SK-N-SH (cell line): ENCODE data around the gene MTCH1. TPM values are rescaled to one million over a fixed set of nuclear protein-coding genes. Genes with fewer than 3 reads are reported as not detected.
"Not testable (repeated sequence)": the region's sequence is repeated elsewhere in the genome, so short reads cannot be mapped to it uniquely, and the experiment has no call there.

ENCODE experiments used
- CTCF ChIA-PET: fragments of 300-600, 350-600 bp; formaldehyde crosslinking; extraction: SDS; loops from one replicate; lab custom pipeline; 2021; lab: Yijun Ruan, JAX
- POLR2A ChIA-PET: fragments of 350-600 bp; sonication (Branson Sonifier 250); formaldehyde crosslinking; extraction: SDS; loops from one replicate; lab custom pipeline; 2020; ENCODE audit warnings: antibody characterized with exemption, inconsistent platforms; lab: Yijun Ruan, JAX
- DNase-seq: peaks from one replicate; pipeline ENCODE4 v3.0.0; 2012
- H2AFZ ChIP-seq: fragments of 200-600 bp; sonication (generic); 2 replicates; pipeline ENCODE4 v1.8.1; 2016; ENCODE audit warnings: antibody characterized with exemption, mild to moderate bottlenecking, low read depth
- H3F3A ChIP-seq: fragments of 200-600 bp; sonication (generic); replicated peaks from 2 replicates; pipeline ENCODE3; 2016; ENCODE audit warnings: antibody characterized with exemption, mild to moderate bottlenecking; ENCODE audit not compliant: insufficient read depth
- H3K27ac ChIP-seq, 2 experiments: fragments of 200-500 bp in 1 of 2; fragments of 200-600 bp in 1 of 2; sonication (Bioruptor generic) in 1 of 2; sonication (generic), shearing (Covaris generic) in 1 of 2; 2 replicates each; pipeline versions ENCODE4 v1.5.1 to v1.6.1; 2014 to 2016; ENCODE audit warnings: low read depth in 2 of 2, inconsistent platforms in 1 of 2, low read length in 1 of 2, mild to moderate bottlenecking in 1 of 2, mixed read lengths in 1 of 2
- H3K27me3 ChIP-seq: fragments of 200-600 bp; sonication (generic), shearing (Covaris generic); 2 replicates; pipeline ENCODE4 v1.6.1; 2016; ENCODE audit warnings: mixed run types; ENCODE audit not compliant: insufficient read depth
- H3K36me3 ChIP-seq, 2 experiments: fragments of 200-500 bp in 1 of 2; fragments of 200-600 bp in 1 of 2; sonication (Bioruptor generic) in 1 of 2; sonication (generic) in 1 of 2; replicated peaks in 1 of 2; 2 replicates each; pipeline versions ENCODE3 to v1.5.1; 2014 to 2016; ENCODE audit warnings: low read length in 1 of 2, mild to moderate bottlenecking in 1 of 2; ENCODE audit not compliant: insufficient read depth in 2 of 2, control insufficient read depth in 1 of 2
- H3K4me1 ChIP-seq, 2 experiments: fragments of 200-500 bp in 1 of 2; fragments of 200-600 bp in 1 of 2; sonication (Bioruptor generic) in 1 of 2; sonication (generic), shearing (Covaris generic) in 1 of 2; 2 replicates each; pipeline versions ENCODE4 v1.5.1 to v1.6.1; 2014 to 2016; ENCODE audit warnings: low read depth in 1 of 2, low read length in 1 of 2, mixed run types in 1 of 2; ENCODE audit not compliant: insufficient read depth in 2 of 2, control insufficient read depth in 1 of 2
- H3K4me2 ChIP-seq: fragments of 200-600 bp; sonication (generic), shearing (Covaris generic); 2 replicates; pipeline ENCODE4 v1.6.1; 2017; ENCODE audit warnings: mixed run types
- H3K4me3 ChIP-seq, 2 experiments: fragments of 200-500 bp in 1 of 2; fragments of 200-600 bp in 1 of 2; sonication (Bioruptor generic) in 1 of 2; sonication (generic), shearing (Covaris generic) in 1 of 2; 2 replicates each; pipeline versions ENCODE4 v1.5.1 to v1.8.1; 2014 to 2016; ENCODE audit warnings: low read depth in 2 of 2, inconsistent platforms in 1 of 2, low read length in 1 of 2, mild to moderate bottlenecking in 1 of 2, mixed read lengths in 1 of 2, moderate library complexity in 1 of 2
- H3K79me2 ChIP-seq: fragments of 200-600 bp; sonication (generic); 2 replicates; pipeline ENCODE4 v1.8.1; 2017; ENCODE audit warnings: mild to moderate bottlenecking; ENCODE audit not compliant: insufficient read depth
- H3K9ac ChIP-seq: fragments of 200-600 bp; sonication (generic); 2 replicates; pipeline ENCODE4 v1.6.1; 2017; ENCODE audit warnings: mixed run types
- H3K9me2 ChIP-seq: fragments of 200-600 bp; sonication (generic); 2 replicates; pipeline ENCODE4 v1.6.1; 2017; ENCODE audit warnings: mixed run types
- H3K9me3 ChIP-seq: fragments of 200-600 bp; sonication (generic); 2 replicates; pipeline ENCODE4 v1.6.1; 2017; ENCODE audit warnings: mixed run types, mild to moderate bottlenecking, moderate library complexity
- H4K20me1 ChIP-seq: fragments of 200-600 bp; sonication (generic); 2 replicates; pipeline ENCODE4 v1.6.1; 2017; ENCODE audit warnings: mild to moderate bottlenecking, mixed run types; ENCODE audit not compliant: insufficient read depth
- FOSL2 ChIP-seq: IDR thresholded peaks from 2 replicates; pipeline ENCODE4 v1.4.0; 2012; ENCODE audit warnings: low read depth, mild to moderate bottlenecking, moderate library complexity, borderline replicate concordance
- GATA2 ChIP-seq: sonication (generic); formaldehyde crosslinking; IDR thresholded peaks from 2 replicates; pipeline ENCODE4 v1.5.0; 2020; ENCODE audit warnings: mild to moderate bottlenecking, missing genetic modification reagents
- JUND ChIP-seq: IDR thresholded peaks from 2 replicates; pipeline ENCODE4 v1.4.0; 2012
- MEF2A ChIP-seq: IDR thresholded peaks from 2 replicates; pipeline ENCODE4 v1.4.0; 2012; ENCODE audit warnings: low read depth, borderline replicate concordance
- MXI1 ChIP-seq: IDR thresholded peaks from 2 replicates; pipeline ENCODE4 v1.6.1; 2012; ENCODE audit warnings: mild to moderate bottlenecking, low read depth, low read length, improper control_type of control experiment
- REST ChIP-seq: IDR thresholded peaks from 2 replicates; pipeline ENCODE4 v1.6.1; 2012; ENCODE audit warnings: mild to moderate bottlenecking, low read depth, low read length, moderate library complexity
- RXRA ChIP-seq: IDR thresholded peaks from 2 replicates; pipeline ENCODE4 v1.4.0; 2012; ENCODE audit warnings: low read depth, mild to moderate bottlenecking, borderline replicate concordance
- YY1 ChIP-seq: IDR thresholded peaks from 2 replicates; pipeline ENCODE4 v1.4.0; 2012; ENCODE audit warnings: low read depth, mild to moderate bottlenecking
- ZBTB33 ChIP-seq: IDR thresholded peaks from 2 replicates; pipeline ENCODE4 v1.4.0; 2012; ENCODE audit warnings: low read depth, borderline replicate concordance
- WGBS: methylation state at CpG from one replicate; pipeline ENCODE4 v1.1.6; 2017; ENCODE audit warnings: low lambda C conversion rate; 5-methylcytosine and 5-hydroxymethylcytosine counted together
- polyA plus RNA-seq, 3 experiments: library from polyadenylated mRNA; depleted of rRNA; stranded (reverse); fragments of >200 nt; gene quantifications; 2 replicates each; pipeline ENCODE4 v1.2.3, GENCODE V29; 2012
- TF ChIP-seq, protein P1 (sequence below): IDR thresholded peaks from 2 replicates; pipeline ENCODE4; 2012
- TF ChIP-seq, protein P2 (sequence below): IDR thresholded peaks from 2 replicates; pipeline ENCODE4 v1.4.0; 2012; ENCODE audit warnings: low read depth, borderline replicate concordance

MTCH1 gene
- polyA plus RNA-seq, 1 of the 3 experiments (the other 2 are of a cell fraction), result 151 TPM

DNA sequence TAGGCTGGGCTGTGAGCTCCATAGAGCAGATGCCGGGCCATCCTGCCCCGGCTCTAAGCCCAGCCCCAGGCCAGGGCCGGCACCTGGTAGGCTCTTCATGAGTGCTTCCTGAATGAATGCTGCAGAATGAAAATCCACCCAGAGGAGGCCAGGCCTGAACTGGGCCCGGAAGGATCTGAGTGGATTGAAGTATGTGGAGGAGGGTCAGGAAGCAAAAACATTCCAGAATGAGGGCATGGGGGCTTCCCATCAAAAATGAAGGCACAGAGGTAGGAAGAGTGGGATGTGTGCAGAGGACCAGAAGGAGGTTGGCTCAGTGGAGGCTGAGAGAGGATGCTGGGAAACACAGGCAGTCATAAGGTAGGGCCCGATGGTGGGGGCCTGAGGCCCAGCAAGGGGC, 47.0 kb downstream of the MTCH1 start:
- H3F3A ChIP-seq, H3K4me1 ChIP-seq, H4K20me1 ChIP-seq, H2AFZ ChIP-seq, H3K36me3 ChIP-seq, H3K27me3 ChIP-seq, H3K4me2 ChIP-seq, H3K9ac ChIP-seq, H3K4me3 ChIP-seq, POLR2A ChIA-PET, CTCF ChIA-PET, H3K27ac ChIP-seq, H3K9me3 ChIP-seq, H3K9me2 ChIP-seq, DNase-seq, H3K79me2 ChIP-seq: not testable (repeated sequence)
- WGBS, result 97% methylated on average over 5 of the region's 5 CpGs

DNA sequence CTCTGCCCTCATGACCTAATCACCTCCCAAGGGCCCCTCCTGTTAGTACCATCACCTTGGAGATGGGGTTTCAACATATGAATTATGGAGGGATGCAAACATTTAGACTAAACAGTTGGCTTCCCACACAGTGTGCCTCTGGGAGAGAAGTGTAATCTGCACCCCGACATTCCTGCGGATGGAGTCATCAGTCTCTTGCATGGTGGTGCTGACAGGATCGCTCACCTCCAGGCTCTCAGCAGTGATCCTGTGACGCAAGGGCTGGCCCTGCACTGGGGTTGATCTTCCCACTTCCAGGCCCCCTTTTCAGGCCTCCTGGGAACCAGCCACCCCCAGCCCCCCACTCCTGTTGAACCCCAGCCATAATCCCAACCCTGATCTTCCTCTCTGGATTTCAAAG, 47.5 kb downstream of the MTCH1 start:
- Histone ChIP-seq H3F3A (peaks cover 5% of the 10 kb centered on the region), H4K20me1 (no peaks in the 10 kb centered on the region), H3K4me3 (no peak overlapping the region)
- DNase-seq, result no peak
- CTCF ChIA-PET, result interaction anchor here (3.5 kb wide), 1 partner anchor 80 kb away, joined by 15 read pairs; no protein-coding TSS in a partner anchor
- TF ChIP-seq, protein P1, sequence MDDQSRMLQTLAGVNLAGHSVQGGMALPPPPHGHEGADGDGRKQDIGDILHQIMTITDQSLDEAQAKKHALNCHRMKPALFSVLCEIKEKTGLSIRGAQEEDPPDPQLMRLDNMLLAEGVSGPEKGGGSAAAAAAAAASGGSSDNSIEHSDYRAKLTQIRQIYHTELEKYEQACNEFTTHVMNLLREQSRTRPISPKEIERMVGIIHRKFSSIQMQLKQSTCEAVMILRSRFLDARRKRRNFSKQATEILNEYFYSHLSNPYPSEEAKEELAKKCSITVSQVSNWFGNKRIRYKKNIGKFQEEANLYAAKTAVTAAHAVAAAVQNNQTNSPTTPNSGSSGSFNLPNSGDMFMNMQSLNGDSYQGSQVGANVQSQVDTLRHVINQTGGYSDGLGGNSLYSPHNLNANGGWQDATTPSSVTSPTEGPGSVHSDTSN, result peak; percentile 51
- TF ChIP-seq MXI1, result no peak
- no peak for TF ChIP-seq YY1
- no peak for TF ChIP-seq JUND
- no peak for TF ChIP-seq RXRA
- peak; percentile 38; the same call in 1 of the 2 replicates for TF ChIP-seq FOSL2
- TF ChIP-seq ZBTB33, result no peak
- TF ChIP-seq GATA2, result no peak
- TF ChIP-seq REST, result no peak
- no peak for TF ChIP-seq MEF2A
- TF ChIP-seq, protein P2, sequence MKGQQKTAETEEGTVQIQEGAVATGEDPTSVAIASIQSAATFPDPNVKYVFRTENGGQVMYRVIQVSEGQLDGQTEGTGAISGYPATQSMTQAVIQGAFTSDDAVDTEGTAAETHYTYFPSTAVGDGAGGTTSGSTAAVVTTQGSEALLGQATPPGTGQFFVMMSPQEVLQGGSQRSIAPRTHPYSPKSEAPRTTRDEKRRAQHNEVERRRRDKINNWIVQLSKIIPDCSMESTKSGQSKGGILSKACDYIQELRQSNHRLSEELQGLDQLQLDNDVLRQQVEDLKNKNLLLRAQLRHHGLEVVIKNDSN, result no peak
- TF ChIP-seq, all 33 proteins: peak for 2
- WGBS, result 72% methylated on average over 4 of the region's 4 CpGs
- Histone ChIP-seq H3K4me2 (no peak overlapping the region), H3K4me1 (peaks cover 0 to 8% of the 10 kb centered on the region in 2 experiments; a peak in 1 of 4 replicates), H3K9me3 (no peaks in the 10 kb centered on the region), H3K79me2 (no peaks in the 10 kb centered on the region), H3K9me2 (no peaks in the 10 kb centered on the region), H3K27me3 (no peaks in the 10 kb centered on the region), H3K27ac (no peak overlapping the region), H3K9ac (no peak overlapping the region), H3K36me3 (no peaks in the 10 kb centered on the region), H2AFZ (no peak overlapping the region)
- POLR2A ChIA-PET, result no interaction called here
